Activated CD4-positive, alpha-beta T cell treated with anti-CD3 and anti-CD28 coated beads for 24 hours (primary cell): ENCODE measurements around the gene PDLIM7.

ENCODE experiments used
- DNase-seq, 2 donors: peaks; one replicate each; pipeline ENCODE4 v3.0.0-alpha.2; 2020; ENCODE audit warnings: low read depth in 2 of 2

The PDLIM7 gene

GRCh38 chr5:177457852-177458681, 39.3 kb downstream of the PDLIM7 start:
- DNase-seq, result no peak

DNA sequence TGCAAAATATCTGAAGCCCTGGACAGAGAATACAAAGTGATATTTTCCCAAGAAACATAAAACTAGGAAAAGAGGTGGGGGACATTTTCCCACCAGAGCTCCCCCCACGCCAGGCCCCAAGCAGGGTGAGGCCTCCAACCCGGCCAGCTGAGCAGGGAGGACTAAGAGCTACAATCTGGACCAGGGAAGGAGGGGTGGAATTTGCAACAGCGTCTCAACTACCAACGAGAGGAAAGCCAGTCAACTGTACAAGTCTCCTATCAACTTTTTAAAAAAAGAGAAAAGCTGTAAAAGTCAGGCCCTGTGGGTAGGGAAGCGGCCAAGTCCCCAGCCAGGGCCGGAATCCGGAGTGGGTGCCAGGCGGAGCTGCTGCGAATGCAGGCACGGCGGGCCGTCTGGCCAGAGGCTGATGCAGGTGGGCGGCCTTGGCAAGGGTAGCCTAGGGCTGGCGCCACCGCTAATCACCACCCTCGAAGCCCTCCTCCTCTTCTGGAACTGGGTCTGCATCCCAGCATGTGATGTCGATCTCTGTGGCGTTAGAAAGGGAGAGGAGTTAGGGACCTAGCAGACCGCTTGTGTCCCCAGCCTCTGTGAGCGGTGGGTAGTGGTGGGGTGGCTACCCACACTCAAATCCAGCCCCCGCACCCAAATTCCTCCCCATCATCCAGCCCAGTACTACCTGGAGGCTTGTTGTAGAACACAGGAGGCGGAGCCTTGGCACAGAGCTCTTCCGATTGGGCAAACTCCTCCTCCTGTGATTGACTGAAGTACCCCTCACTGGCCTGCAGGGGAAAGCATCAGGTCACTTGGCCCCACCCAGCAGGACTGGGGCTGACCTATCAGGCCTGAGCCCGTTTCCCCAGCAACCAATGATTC, 40.2 kb downstream of the PDLIM7 start:
- no peak for DNase-seq

DNA sequence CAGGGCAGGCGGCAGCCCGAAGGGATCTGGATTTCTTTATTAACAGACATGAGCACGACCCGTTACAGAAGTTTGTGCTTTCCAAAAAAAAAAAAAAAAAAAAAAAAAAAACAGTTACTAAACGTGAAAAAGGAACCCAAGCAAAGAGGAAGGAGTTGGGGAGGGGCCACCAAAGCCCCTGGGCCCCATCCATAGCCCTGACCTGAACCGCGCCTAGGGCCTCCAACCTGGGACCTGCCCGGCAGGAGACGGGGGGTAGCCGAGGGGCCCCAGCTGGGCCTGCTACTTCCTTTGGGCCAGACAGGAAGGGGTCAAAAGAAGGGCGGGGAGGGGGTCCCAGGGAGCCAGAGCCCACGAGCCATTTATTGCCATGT, 40.8 kb downstream of the PDLIM7 start:
- no peak for DNase-seq

DNA sequence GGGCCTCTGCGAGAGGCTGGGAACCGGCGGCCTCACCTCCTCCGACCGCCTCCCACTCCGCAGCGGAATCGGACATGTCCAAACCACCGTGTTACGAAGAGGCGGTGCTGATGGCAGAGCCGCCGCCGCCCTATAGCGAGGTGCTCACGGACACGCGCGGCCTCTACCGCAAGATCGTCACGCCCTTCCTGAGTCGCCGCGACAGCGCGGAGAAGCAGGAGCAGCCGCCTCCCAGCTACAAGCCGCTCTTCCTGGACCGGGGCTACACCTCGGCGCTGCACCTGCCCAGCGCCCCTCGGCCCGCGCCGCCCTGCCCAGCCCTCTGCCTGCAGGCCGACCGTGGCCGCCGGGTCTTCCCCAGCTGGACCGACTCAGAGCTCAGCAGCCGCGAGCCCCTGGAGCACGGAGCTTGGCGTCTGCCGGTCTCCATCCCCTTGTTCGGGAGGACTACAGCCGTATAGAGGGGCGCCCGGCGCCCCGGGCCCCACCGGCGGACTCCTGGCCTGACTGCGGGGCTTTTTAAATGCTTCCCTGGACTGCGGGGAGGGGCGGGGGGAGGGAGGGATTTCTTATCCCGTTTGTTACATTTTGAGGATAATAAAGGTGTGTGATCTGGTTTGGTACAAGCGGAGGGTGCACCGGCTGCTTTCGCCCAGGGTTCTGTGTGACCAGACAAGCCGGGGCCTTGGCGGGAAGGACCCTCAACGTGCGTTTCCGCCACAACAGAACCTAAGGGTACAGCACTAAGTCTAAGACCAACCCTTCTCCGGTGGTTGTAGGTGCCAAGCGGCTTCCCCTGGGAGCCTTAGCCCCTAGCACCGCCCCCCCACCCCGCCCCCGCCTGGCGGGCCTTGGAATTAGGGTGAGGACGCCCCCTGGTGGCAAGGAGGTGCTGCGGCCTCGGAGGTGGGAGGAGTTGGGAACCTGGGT, 41.5 kb downstream of the PDLIM7 start:
- peak; percentile 98 to 99 for DNase-seq

DNA sequence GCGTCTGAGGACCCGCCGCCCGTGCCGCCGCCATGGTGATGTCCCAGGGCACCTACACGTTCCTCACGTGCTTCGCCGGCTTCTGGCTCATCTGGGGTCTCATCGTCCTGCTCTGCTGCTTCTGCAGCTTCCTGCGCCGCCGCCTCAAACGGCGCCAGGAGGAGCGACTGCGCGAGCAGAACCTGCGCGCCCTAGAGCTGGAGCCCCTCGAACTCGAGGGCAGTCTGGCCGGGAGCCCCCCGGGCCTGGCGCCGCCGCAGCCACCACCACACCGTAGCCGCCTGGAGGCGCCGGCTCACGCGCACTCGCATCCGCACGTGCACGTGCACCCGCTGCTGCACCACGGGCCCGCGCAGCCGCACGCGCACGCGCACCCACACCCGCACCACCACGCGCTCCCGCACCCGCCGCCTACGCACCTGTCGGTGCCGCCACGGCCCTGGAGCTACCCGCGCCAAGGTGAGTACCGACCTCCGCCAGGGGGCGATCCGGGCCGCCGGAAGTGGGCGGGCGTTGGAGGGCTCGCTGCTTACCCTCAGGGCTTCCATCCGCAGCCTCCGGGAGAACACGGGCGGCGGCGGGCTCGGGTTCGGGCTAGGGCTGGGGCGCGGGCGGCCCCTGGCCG, 42.3 kb downstream of the PDLIM7 start:
- peak; percentile 83 to 91 for DNase-seq

DNA sequence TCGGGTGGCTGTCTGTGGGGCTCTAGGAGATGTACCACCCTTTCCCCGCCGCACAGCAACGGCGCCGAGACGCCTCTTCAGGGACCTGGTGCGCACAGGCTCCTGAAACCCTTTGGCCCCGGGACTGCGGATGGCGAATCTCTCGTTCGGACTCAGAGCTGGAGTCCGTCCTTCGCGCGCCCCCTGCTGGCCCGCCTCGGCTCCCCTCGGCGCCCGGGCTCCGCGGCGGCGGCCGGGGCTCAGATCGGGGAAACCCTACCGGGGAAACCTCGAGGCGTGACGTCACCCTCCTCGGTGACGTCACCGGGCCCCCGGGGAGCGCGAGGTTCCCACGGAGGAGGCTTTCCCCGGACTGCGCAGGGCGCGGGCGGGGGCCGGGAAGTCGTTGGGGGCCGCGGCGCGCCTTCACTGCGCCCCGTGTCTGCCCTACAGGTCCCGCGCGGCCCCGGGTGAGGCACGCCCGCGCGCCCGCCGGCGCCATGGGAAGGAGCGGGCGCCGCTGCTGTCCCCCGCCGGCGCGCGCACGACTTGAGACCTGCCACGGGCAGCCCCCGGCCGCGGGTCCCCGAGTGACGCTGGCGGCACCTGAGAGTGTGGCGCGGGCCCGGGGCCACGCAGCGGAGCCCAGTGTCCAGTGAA, 42.9 kb downstream of the PDLIM7 start:
- peak; percentile 92 for DNase-seq

DNA sequence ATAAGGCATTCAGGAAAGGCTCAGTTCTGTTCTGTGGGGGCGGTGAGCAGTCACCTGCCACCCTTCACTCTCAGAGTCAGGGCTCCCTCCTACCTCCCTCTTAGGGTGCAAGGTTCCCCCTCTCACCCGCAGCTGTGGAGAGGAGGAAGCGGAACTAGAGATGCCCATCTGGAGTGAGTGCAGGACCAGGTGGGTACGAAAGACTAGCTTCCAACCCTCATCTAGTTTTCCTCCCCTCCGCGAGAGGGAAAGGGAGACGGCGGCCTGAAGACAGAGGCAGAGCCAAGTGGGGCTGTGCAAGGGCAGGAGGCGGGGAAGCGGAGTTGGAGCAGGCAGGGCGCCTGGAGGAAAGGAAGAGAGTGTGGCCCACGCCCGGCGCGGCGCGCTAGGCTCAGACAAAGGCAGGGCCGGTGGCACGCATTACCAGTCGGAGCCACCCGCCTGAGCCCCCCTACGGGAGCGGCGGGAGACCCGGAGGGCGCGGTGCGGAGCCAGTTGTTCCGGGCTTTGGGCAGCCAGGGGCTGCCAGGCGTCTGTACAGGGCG, 43.5 kb downstream of the PDLIM7 start:
- DNase-seq, result no peak

DNA sequence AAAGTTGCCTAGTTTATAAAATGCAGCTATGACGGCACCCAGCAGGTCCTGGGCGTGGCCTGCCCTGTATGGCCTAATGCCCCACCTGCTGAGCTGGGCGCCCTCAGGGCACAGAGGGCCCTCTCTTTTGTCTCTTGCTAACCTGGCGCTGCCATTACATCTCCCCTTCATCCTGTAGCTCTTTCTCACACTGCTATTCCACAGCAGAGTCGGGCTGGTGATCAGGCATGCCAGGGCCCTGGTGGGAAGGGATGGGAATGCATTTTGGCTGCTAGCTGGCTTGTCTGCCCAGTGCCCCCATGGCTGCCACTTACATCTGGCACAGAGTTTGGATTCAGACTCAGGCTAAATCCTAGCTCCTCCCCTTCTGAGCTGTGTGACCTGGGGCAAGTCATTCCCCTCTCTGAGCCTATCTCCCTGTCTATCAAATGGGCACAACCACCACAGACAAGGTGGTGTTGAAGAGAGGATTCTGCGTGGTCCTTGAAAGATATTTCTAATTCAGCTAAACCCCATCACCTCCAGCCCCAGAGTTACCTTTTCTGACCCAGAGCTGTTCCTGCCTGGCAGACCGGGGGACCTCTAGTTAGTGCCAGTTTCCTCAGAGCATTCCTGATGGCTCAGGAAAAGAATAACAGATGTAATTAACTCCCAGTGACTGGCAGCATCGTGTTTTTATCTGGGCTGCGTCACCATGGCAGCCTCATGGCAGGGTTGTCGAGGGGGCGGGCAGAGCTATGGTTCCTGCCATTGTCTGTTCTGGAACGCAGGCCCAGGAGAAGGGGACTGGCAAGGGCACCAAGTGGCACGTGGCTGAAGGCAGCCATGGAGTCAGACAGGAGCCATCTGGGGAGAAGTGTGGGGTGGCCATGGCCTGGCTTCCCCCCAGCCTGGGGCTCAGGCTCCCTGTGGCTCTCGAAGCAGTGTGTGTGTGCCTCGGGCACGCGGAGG, 44.4 kb downstream of the PDLIM7 start:
- DNase-seq, result no peak

DNA sequence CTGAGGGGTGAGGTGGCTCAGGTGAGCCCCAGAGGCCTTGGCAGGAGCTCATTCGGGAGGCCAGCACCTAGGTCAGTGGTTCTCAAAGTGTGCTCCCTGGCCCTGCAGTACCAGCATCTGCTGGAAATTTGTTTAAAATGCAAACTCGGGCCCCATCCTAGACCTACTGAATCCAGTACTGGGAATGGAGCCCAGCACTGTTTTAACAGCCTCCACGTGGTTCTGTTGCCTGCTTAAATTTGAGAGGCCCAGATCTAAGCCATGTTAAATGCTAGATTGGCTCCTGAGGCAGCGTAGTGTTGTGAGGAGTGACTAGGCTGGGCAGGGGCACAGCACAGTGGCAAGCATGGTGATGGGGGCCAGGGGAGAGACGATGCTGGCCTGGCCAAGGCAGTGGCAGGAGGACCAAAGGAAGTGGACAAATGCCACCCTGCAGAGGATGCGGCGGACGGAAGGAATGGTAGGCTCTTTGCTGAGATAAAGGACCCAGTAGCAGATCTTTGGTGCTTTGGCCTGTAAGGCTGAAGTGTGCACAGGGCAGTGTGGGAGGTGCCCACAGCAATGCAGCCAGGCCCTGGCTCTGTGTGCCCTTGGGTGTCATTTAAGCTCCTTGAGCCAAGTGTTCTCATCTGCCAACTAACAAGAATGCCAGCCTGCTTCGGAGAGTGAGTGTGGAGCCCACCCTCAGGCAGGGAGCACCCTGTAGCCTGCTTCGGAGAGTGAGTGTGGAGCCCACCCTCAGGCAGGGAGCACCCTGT, 46.6 kb downstream of the PDLIM7 start:
- no peak for DNase-seq

DNA sequence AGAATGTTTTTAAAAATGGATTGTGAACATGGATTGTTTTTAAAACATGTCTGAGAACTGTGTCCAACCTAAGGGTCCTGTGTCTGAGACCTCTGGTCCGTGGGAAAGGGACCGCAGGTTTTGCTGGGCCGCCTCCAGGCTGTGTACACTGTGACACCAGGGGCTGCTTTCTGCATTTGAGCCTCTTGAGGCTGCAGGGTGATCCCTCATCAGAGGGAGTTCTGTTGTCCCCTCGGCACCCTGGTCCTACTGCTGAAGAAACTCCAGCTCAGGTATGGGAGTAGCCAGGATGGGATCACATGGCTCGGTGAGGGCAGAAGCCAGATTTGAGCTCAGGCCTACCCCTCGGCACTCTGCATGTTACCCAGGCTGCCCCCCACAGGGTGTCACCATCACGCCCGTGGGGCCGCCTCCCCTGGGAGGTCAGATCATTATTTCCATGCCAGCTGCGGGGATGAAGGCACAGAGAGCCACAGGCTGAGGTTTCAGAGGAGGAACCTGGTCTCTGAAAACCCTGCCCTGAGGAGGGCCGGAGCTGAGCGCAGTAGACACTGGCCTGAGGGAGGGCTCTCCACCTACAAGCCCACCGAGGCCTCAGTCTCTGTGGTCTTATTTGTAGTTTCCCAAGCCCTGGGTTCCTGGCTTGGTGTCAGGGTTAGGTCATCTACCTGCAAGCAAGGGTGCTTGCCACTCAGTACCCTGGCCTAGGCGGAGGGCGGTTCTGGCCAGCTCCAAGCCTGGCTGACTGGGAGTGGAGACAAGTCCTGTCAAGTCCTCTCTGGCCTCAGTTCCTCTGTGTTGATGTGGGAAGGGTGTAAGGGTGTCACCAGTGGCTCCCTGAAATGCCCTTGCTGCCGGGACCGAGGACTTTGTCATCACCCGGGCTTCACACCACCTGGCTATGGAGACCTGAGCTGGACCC, 48.0 kb downstream of the PDLIM7 start:
- DNase-seq, result no peak

- DNase-seq, result no peak
Observed at GRCh38 chr5:177448244-177448950, 49.0 kb downstream of the PDLIM7 start.

DNA sequence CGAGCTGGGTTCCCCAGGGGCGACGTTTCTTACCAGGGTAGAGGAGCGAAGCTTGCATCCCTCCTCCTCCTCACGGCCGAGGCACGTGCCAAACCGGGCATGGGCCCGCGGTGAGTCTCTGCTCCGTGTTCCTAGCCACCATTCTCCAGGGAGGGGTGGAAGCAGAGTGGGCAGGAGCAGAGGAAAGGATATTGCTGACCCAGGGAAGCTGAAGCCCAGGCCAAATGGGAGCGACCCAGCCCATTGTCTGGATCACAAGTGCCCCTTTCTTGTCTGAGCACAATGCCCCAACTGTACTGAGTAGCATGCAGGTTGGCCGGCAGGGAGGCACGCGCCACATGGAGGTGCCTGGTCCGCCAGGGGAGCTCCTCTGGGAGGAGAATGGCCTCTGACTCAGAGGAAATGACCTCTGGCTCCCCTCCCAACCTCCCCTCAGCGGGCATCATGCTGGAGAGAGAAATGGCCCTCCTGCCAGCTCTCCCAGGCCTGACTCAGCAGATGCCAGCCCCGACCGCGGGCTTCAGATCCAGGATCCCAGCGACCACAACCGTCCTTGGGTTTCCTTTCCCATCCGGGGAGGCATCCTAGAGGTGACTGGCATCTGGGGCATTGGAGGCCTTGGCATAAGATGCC, 49.7 kb downstream of the PDLIM7 start:
- no peak for DNase-seq

- no peak for DNase-seq
Observed at GRCh38 chr5:177447066-177447610, 50.3 kb downstream of the PDLIM7 start.

GRCh38 chr5:177446200-177447065, 51.0 kb downstream of the PDLIM7 start, which contains the start of gene PRR7:
TSS of gene PRR7 (plus strand) at chr5:177446814. CDS start at chr5:177455068, 8,254 bp downstream.
- peak in 1 of 2 donors; percentile 55 for DNase-seq

- no peak for DNase-seq
Observed at GRCh38 chr5:177445917-177446199, 51.5 kb downstream of the PDLIM7 start.
